ENCODE results near the gene KHDC4.

KHDC4 gene

GRCh38 chr1:155968670-155969069, 34.5 kb upstream of the KHDC4 start:
- peak; percentile 82 for DNase-seq

DNA sequence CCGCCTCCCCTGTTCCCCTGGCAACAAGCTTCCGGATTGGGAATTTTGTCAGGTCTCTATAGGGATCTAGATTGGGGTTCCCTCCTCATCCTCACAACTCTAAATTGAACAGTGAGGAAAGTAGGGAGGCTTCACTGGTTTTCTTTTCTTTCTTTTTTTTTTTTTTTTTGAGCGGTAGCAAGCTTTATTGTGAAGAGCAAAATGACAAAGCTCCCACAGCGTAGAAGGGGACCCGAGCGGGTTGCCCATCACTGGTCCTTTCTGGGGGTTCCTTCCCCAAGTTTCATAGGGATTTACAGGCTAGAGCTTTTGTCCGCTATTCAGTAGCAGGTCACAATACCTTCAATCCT, 33.8 kb upstream of the KHDC4 start:
- no peak for DNase-seq

DNA sequence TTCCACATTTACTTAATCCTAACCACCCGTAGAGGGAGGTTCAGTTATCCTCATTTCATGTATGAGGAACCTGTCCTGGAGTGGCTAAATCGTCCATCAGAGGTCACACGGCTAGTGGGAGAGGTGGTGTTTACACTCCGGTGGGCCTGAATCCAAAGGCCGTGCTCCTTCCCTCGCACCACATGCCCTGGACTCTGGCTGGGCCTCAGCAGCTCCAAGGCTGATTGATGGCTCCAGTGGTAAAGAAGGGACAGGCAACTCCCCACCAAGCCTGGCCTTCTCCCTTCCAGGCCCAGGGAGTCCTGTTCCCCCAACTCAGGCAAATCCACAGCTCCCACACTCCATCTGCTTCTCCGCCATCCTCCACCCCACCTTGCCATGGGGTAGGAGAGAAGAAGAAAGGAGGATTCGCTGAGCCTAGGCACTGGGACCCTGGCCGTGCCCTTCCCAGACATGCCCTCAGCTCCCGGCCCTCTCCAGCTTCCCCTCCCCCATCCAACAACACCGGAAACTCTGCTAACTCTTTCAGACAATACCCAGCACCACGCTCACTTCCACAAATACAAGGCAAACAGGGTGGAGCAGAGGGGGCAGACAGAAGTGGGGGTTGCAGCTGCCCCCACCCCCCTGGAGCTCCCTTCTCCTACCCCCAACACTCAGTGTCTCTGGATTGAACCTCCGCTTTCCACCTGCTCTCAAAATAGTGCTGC, 33.3 kb upstream of the KHDC4 start:
- DNase-seq, result no peak

- DNase-seq, result no peak
Measured at GRCh38 chr1:155966750-155967149, 32.5 kb upstream of the KHDC4 start.

GRCh38 chr1:155966135-155966534, 31.9 kb upstream of the KHDC4 start:
- no peak for DNase-seq

- no peak for DNase-seq
Measured at GRCh38 chr1:155964193-155964592, 30.0 kb upstream of the KHDC4 start.

DNA sequence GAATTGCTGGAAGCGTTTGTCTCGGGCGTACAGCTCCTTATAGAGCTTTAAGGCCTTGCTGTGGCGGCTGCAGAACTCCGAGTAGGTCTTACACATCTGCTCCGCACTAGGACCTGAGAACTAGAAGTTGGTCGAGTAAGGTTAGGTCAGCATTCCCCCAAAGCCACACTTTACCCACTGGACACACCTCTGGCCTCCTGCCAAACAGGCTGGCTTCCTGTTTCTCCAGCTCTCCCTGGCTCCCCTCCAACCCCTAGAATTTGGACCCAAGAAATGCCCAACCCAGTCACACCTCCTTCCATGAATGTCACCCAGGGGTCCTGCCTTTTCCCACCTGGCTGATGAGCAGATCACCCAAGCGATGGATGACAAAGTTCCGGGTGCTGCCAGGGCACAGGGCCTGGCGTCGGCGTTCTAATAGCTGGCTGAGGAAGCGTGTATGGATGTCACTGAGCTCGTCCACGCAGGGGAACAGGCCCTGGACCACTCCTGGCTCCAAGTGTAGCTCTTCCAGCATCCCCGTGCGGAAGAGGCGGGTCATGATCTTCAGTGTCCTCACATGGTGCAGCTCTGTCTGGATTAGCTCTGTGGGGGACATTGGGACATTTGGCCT, 28.5 kb upstream of the KHDC4 start:
- no peak for DNase-seq

DNA sequence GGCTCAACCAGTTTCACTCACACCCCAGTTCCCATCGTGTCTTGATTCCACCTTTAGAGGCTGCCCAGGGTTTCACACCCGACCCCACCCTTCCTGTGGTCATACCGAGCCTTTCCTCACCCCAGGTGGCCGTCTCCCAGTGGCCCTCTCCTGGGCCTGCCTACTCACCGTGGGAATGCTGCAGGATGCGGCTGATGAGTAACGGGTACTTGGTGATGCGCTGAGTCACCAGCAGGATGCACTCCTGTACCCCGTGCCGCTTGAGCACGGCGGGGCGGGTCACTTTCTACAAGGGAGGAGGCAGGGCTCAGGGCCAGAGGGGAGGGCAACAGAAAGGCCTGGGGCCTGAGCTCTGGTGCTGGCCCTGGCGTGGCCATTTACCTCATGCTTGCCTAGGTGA, 27.7 kb upstream of the KHDC4 start:
- DNase-seq, result no peak

GRCh38 chr1:155960081-155960745, 26.0 kb upstream of the KHDC4 start:
- no peak for DNase-seq

DNA sequence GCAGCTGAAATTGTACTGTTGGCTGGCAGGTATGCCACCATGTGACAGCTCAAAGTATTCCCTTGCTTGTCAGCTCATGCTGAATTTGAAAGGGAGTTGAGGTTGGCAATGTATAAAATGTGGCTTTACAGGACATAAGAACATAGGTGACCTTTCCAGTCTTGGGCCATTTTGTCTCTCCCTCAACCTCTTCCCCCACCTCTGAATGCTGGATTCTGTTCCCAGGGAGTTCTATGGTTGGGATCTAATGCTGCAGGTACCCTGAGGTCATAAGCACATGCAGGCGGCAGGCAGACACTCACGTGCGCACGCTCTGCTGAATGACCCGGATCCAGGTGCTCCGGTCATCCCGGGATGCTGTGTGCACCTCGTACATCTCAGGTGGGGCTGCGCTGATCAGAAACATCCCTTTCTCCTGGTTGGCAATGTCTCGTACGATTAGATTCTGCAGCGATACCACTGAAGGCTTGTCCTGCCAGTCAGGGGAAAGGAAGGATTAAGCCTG, 23.2 kb upstream of the KHDC4 start:
- DNase-seq, result no peak

DNA sequence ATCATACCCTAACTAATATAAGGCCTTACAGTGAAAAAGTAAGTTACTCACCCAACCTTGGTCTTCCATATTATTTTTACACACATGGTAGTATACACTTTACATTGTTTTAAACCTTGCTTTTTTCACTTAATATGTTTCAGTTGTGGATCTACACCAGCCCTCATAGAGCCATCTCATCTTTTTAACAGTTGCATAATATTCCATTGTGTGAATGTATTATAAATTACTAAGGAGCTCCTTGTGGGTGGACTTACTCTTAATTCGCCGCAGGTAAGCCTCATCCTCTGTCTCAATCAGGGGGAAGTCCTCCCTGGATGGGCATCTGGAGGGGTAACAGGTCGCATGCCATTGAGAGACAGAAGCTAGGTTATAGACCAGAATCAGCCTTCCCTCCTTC, 20.4 kb upstream of the KHDC4 start:
- DNase-seq, result no peak

GRCh38 chr1:155952505-155952890, 18.3 kb upstream of the KHDC4 start:
- DNase-seq, result no peak

GRCh38 chr1:155951753-155952504, 17.7 kb upstream of the KHDC4 start:
- DNase-seq, result no peak

DNA sequence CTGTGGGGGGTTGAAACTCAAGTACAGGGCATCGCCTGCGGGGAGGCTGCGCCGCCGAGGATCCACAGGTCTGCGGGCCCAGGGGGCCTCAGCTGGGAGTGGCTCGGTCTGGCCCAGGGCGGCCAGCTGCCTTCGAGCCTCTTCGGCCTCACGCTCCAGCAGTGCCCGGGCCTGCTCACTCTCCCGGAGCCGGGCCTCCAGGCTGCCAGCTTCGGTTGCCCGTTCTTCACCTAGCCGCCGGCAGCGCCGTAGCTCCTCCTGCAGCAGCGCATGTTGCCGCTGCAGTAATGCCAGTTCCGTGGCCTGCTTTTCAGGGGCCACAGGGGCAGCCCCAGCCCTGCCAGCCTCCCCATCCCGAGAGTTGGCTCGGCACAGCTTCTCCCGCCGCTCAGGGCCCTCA, 16.6 kb upstream of the KHDC4 start:
- DNase-seq, result no peak

DNA sequence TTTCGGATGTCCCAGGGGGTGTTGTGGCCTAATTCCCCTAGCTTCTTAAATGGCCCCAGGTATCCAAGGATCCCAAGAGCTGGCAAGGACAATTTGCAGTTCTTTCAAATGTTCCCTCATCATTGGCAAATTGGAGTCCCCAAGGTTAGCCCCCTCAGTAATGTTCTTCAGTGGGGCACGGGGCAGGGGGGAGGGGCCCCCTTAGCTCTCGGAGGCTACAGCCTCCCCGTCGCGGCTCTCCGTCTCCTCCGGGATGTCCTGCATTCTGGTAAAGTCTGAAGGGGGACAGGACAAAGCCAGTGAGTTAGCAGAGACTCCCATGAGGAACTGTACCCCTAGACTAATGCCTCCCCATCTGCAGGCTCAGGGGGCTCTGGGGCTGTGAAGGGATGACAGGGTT, 13.5 kb upstream of the KHDC4 start:
- DNase-seq, result no peak

GRCh38 chr1:155947292-155947691, 13.1 kb upstream of the KHDC4 start:
- no peak for DNase-seq

- no peak for DNase-seq
Measured at GRCh38 chr1:155946633-155947219, 12.5 kb upstream of the KHDC4 start.

DNA sequence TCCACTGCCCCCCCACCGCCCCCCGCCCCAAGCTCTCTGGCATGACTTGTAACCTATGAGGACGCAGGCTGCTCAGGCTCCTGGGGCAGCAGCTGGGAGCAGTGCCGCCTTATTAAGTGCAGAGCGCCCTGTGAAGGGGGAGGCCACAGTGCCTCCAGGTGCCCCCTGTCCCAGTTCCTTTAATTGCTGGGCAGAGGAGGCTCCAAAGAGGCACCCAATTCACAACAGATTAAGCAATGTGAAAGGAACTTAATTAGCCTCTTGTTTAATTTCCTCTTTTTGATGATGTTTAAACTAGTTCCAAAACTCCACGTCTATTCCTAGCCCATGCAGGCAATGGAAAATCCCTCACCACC, 10.2 kb upstream of the KHDC4 start:
- DNase-seq, result no peak

GRCh38 chr1:155942578-155943141, 8.4 kb upstream of the KHDC4 start:
- no peak for DNase-seq

DNA sequence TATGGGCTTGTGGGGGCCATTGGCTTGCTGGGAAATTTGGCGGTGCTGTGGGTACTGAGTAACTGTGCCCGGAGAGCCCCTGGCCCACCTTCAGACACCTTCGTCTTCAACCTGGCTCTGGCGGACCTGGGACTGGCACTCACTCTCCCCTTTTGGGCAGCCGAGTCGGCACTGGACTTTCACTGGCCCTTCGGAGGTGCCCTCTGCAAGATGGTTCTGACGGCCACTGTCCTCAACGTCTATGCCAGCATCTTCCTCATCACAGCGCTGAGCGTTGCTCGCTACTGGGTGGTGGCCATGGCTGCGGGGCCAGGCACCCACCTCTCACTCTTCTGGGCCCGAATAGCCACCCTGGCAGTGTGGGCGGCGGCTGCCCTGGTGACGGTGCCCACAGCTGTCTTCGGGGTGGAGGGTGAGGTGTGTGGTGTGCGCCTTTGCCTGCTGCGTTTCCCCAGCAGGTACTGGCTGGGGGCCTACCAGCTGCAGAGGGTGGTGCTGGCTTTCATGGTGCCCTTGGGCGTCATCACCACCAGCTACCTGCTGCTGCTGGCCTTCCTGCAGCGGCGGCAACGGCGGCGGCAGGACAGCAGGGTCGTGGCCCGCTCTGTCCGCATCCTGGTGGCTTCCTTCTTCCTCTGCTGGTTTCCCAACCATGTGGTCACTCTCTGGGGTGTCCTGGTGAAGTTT, 7.8 kb upstream of the KHDC4 start:
- DNase-seq, result no peak

DNA sequence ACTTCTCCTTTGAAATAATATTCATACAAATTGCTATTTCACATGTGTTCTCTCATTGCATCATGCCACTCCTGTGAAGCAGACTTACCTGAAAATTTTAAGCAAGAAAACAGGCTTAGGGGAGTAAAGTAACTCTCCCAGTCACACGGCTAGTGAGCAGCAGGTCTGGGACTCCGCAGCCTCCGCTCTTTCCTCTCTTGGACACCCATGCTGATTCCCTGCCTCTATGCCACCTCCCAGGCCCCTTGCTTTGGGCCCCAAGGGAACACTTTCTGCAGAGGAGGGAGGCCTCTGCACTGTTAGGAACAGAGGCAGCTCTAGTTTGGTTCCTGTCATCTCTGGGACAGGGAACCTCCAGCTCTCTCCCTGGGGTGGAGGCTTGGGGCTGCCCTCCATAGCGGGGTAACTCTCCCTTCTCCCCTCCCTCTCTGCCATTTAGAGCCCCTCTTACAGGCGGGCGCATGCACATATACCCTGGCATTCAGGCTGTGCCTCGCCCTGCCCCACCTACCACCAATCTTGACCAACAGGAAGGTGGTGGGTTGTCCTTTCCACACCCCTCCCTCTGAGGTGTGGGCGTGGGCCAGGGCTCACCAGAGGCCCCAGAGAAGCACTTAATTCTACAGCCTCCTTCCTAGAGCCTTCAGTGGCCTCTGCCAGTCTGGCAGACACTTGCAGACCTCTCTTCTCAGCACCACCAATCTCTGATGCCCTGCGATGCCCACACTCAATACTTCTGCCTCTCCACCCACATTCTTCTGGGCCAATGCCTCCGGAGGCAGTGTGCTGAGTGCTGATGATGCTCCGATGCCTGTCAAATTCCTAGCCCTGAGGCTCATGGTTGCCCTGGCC, 7.0 kb upstream of the KHDC4 start, which contains the start of gene RXFP4:
Gene RXFP4 (plus strand): TSS at position 646 of the 852 bp plus-strand sequence. CDS start 72 bp downstream, at position 718.
- peak; percentile 41 for DNase-seq
